A673 (cell line): ENCODE measurements around the gene CHST12.
A peak's percentile ranks its signal among the peaks of the same experiment; 100 is the strongest.

ENCODE experiments used
- EZH2 ChIP-seq: fragments of 200-600 bp; sonication (generic); IDR thresholded peaks from 2 replicates; pipeline ENCODE4 v1.6.1; 2017; ENCODE audit warnings: borderline replicate concordance, low read depth, mild to moderate bottlenecking, mixed read lengths, antibody characterized with exemption, low read length; ENCODE audit not compliant: poor library complexity, severe bottlenecking
- TF ChIP-seq, protein P1 (sequence below): fragments of 300-800, 200-600 bp; sonication (generic); conservative IDR thresholded peaks from 2 replicates; pipeline ENCODE4 v1.5.1; 2017; ENCODE audit warnings: low read depth, mild to moderate bottlenecking, antibody characterized with exemption, low read length, moderate library complexity, mixed read lengths

DNA sequence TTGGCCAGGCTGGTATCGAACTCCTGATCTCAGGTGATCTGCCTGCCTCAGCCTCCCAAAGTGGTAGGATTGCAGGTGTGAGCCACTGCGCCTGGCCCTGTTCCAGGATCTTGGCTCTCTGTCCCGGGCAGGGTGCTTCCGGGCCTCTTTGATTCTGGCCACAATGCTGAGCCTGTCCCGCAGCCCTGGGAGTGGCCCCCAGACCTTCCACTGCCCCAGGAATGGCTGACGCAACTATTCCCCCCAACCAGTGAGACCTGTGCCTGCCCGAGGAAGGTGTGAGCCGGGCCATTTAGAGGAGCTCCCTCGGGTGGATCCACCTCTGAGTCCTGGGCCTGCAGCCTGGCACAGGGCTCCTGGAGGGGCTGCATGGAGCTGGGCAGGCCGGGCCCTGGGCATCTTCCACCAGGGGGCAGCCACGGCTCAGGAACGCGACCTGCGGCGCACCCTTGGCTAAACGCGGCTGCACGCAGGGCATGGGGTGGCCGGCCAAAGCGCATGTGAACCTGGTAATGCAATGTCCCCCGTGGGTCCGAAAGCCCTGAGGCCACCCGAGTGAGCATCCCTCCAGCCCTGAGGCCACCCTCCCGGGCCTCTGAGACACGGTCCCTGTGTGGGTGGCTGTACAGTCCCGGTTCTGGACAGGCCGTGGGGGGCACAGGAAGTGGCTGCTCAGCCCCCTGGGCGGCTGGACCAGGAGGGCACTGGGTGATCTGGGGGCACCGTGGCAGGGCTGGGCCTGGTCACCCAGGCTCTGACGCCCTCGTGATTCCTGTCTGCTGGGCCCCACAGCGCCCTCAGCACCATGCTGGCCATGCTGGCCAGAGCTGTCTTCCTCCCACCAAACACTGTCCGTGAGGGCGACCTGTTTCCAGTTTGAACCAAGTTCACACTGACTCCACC, 48.0 kb downstream of the CHST12 start:
- TF ChIP-seq, protein P1, sequence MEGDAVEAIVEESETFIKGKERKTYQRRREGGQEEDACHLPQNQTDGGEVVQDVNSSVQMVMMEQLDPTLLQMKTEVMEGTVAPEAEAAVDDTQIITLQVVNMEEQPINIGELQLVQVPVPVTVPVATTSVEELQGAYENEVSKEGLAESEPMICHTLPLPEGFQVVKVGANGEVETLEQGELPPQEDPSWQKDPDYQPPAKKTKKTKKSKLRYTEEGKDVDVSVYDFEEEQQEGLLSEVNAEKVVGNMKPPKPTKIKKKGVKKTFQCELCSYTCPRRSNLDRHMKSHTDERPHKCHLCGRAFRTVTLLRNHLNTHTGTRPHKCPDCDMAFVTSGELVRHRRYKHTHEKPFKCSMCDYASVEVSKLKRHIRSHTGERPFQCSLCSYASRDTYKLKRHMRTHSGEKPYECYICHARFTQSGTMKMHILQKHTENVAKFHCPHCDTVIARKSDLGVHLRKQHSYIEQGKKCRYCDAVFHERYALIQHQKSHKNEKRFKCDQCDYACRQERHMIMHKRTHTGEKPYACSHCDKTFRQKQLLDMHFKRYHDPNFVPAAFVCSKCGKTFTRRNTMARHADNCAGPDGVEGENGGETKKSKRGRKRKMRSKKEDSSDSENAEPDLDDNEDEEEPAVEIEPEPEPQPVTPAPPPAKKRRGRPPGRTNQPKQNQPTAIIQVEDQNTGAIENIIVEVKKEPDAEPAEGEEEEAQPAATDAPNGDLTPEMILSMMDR: peak; percentile 94
- TF ChIP-seq EZH2: no peak
